Measurements from ENCODE around the gene WDR7.

GRCh38 chr18:56844556-56844955 lies 193.4 kb downstream of the WDR7 start:
- no peak for TF ChIP-seq POLR2A (IDR thresholded peaks at IDR 0.05)
- TF ChIP-seq, protein P1, sequence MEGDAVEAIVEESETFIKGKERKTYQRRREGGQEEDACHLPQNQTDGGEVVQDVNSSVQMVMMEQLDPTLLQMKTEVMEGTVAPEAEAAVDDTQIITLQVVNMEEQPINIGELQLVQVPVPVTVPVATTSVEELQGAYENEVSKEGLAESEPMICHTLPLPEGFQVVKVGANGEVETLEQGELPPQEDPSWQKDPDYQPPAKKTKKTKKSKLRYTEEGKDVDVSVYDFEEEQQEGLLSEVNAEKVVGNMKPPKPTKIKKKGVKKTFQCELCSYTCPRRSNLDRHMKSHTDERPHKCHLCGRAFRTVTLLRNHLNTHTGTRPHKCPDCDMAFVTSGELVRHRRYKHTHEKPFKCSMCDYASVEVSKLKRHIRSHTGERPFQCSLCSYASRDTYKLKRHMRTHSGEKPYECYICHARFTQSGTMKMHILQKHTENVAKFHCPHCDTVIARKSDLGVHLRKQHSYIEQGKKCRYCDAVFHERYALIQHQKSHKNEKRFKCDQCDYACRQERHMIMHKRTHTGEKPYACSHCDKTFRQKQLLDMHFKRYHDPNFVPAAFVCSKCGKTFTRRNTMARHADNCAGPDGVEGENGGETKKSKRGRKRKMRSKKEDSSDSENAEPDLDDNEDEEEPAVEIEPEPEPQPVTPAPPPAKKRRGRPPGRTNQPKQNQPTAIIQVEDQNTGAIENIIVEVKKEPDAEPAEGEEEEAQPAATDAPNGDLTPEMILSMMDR (IDR thresholded peaks at IDR 0.05): no peak
